Activated T-helper 1 cell treated with anti-CD3 and anti-CD28 coated beads, Interleukin-2, amount 50 U/mL, for 16 hours (primary cell): ENCODE measurements around the gene CTNNA2.

Experiments used
- DNase-seq, 2 donors: peaks; one replicate each; pipeline ENCODE4 v3.0.0-alpha.2; 2020; ENCODE audit warnings: low read depth in 1 of 2, low spot score in 1 of 2

CTNNA2 gene

GRCh38 chr2:80454628-80455027 is 941.8 kb downstream of the CTNNA2 start:
- DNase-seq, result no peak

GRCh38 chr2:80459028-80459427 is 946.2 kb downstream of the CTNNA2 start:
- DNase-seq, result no peak

GRCh38 chr2:80461505-80462197 is 948.8 kb downstream of the CTNNA2 start:
- DNase-seq, result no peak

- no peak for DNase-seq
Observed at GRCh38 chr2:80462654-80463053, 949.8 kb downstream of the CTNNA2 start.

- no peak for DNase-seq
Observed at GRCh38 chr2:80464275-80464674, 951.4 kb downstream of the CTNNA2 start.

GRCh38 chr2:80467262-80467811 is 954.5 kb downstream of the CTNNA2 start:
- no peak for DNase-seq

GRCh38 chr2:80469428-80469827 is 956.6 kb downstream of the CTNNA2 start:
- no peak for DNase-seq

GRCh38 chr2:80473069-80473468 is 960.2 kb downstream of the CTNNA2 start:
- DNase-seq, result no peak

GRCh38 chr2:80473796-80474195 is 960.9 kb downstream of the CTNNA2 start:
- DNase-seq, result no peak

- no peak for DNase-seq
Observed at GRCh38 chr2:80475970-80476369, 963.1 kb downstream of the CTNNA2 start.

- no peak for DNase-seq
Observed at GRCh38 chr2:80476535-80477117, 963.8 kb downstream of the CTNNA2 start.

GRCh38 chr2:80482276-80482675 is 969.4 kb downstream of the CTNNA2 start:
- DNase-seq, result no peak

- no peak for DNase-seq
Observed at GRCh38 chr2:80489717-80490116, 976.9 kb downstream of the CTNNA2 start.

GRCh38 chr2:80490964-80491363 is 978.1 kb downstream of the CTNNA2 start:
- DNase-seq, result no peak

- no peak for DNase-seq
Observed at GRCh38 chr2:80496346-80496745, 983.5 kb downstream of the CTNNA2 start.

- no peak for DNase-seq
Observed at GRCh38 chr2:80496775-80497174, 983.9 kb downstream of the CTNNA2 start.

- no peak for DNase-seq
Observed at GRCh38 chr2:80499095-80499494, 986.2 kb downstream of the CTNNA2 start.

- DNase-seq, result no peak
Observed at GRCh38 chr2:80501874-80502624, 989.2 kb downstream of the CTNNA2 start.

- no peak for DNase-seq
Observed at GRCh38 chr2:80506563-80506962, 993.7 kb downstream of the CTNNA2 start.

- DNase-seq, result no peak
Observed at GRCh38 chr2:80510716-80511115, 997.9 kb downstream of the CTNNA2 start.

- no peak for DNase-seq
Observed at GRCh38 chr2:80515964-80516363, 1003.1 kb downstream of the CTNNA2 start.

GRCh38 chr2:80517316-80517715 is 1004.5 kb downstream of the CTNNA2 start:
- DNase-seq, result no peak
